GM12892 (cell line): ENCODE measurements around the gene ADCY9.
A peak's percentile ranks its signal among the peaks of the same experiment; 100 is the strongest.

ENCODE experiments used
- DNase-seq: peaks from one replicate; pipeline ENCODE4 v3.0.0; 2011; ENCODE audit not compliant: insufficient read length
- FAIRE-seq: peaks from 2 replicates; lab custom pipeline; 2011; peaks lifted over from hg19 to GRCh38; lab: Jason Lieb, UNC
- POLR2A ChIP-seq: IDR thresholded peaks from 2 replicates; pipeline ENCODE4 v1.6.1; 2011; ENCODE audit warnings: low read depth, low read length, control low read depth
- POLR2AphosphoS5 ChIP-seq: IDR thresholded peaks from 2 replicates; pipeline ENCODE4 v1.6.1; 2011; ENCODE audit warnings: low read depth, low read length, control low read depth
- TAF1 ChIP-seq: IDR thresholded peaks from 2 replicates; pipeline ENCODE4 v1.6.1; 2011; ENCODE audit warnings: low read depth, mild to moderate bottlenecking, control low read depth, low read length, borderline replicate concordance

The ADCY9 gene

DNA sequence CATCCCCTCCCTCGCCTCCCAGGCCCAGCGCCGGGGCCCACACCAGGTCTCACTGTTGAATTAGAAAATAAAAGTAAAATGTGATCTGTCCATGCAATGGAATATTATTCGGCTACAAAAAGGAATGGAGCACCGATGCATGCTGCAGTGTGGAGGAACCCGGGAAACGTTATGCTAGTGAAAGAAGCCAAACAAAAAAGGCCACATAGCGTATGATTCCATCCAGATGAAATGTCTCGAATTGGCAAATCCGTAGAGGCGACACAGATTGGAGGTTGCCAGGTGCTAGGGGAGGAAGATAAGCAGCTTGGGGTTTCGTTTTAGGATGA is 972 bp upstream of the ADCY9 start:
- TF ChIP-seq POLR2A (no peak), TAF1 (no peak), POLR2AphosphoS5 (no peak)
- FAIRE-seq: no peak

DNA sequence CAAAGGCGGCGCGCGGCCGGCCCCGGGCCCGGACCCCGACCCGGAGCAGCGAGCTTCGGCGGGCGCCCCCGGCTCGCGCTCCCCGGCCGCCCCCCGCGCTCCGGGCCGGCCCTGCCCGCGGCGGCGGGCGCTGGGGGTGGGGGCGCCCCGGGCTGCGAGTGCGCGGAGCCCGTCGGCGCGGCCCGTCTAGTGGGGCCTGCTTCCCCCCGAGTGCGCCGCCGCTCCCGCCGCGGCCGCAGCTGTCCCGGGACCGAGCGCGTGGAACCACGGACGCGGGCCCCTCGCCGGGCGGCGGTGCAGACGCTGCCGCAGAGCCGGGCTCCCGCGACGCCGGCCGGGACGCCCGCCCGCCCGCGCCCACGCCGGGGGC is 308 bp downstream of the ADCY9 start:
- FAIRE-seq (no peak), DNase-seq (no peak)
- TF ChIP-seq POLR2AphosphoS5 (no peak), POLR2A (no peak), TAF1 (no peak)

More for the DNA sequence above, 972 bp upstream of the ADCY9 start:
- DNase-seq: no peak

DNA sequence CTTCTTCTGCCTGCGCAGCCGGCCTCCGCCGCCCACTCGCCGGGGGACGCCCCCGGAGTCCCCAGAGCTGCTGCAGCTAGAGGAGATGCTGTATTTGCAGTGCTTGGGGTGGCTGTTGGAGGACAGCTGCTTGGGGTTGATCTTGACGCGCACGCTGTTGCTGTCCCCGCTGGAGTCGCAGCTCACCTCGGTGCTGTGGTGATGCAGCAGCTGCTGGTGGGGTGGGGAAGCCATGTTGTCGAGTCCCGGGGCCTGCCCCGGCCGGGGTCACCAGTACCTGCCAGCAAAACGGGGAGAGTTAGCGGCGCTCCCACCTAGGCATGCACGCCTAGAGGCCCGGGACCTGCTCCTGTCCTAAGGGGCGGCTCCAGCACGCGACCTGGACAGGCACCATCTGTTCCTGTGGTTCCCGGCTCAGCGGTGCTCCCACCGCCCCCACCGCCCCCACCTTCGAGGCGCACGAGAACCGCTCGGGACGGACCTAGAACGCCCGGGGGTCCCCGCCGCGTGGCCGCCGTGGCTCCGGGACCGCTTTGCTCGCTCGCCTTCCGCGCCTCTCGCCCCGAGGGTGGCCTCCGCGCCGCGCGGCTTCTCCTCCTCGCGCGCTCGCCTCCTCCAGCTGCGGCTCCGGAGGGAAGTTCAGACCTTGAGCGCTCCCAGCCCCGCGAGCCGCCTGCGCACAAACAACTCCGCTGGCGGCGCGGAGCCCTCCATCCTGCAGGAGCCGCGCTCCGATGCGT is 863 bp downstream of the ADCY9 start:
- DNase-seq: peak; percentile 45
- FAIRE-seq: no peak
- no peak for TF ChIP-seq TAF1
- no peak for TF ChIP-seq POLR2AphosphoS5
- TF ChIP-seq POLR2A: no peak

DNA sequence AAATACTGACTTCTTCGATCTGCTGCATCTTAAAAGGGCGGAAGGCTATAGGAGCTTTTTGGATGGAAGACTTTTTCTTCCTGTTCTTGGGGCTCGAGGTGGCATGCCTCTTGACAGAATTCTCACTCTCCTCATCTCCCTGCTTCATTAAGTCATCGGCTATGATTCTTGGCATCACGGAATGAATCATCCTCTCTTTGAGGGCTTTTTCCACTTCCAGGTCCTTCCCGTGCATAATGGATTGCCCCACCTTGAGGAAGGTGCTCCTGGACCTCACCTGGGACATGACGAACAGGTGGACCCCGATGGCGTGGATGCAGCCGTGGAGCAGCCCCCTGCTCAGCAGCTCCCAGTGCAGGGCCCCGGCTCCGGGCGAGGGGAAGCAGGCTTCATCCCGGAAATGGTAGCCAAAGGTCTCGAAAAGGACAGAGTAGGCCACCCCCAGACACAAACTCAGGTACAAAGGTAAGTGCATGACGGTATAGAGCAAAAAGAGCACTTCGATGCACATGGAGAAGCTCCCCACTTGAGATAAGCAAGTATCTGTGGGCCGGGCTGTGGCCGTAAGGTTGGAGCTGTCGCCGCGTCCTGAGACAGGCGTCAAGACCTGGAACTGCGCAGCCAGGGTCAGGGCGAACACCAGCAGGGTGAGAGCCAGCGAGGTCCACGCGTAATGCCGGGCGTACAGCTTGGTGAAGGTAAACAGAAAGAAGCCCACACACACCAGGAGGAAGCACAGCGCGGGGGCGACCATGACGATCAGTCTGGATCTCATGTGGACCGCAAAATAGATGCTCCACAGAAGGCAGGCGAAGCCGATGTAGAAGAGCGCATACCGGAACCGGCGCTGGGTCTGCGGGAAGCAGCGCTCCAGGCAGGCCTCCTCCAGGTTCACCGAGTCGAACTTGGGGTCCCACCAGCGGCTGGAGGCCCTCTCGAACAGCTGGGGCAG is 1.7 kb downstream of the ADCY9 start:
- DNase-seq (no peak), FAIRE-seq (no peak)
- no peak for TF ChIP-seq TAF1
- TF ChIP-seq POLR2A: no peak
- TF ChIP-seq POLR2AphosphoS5: no peak

DNA sequence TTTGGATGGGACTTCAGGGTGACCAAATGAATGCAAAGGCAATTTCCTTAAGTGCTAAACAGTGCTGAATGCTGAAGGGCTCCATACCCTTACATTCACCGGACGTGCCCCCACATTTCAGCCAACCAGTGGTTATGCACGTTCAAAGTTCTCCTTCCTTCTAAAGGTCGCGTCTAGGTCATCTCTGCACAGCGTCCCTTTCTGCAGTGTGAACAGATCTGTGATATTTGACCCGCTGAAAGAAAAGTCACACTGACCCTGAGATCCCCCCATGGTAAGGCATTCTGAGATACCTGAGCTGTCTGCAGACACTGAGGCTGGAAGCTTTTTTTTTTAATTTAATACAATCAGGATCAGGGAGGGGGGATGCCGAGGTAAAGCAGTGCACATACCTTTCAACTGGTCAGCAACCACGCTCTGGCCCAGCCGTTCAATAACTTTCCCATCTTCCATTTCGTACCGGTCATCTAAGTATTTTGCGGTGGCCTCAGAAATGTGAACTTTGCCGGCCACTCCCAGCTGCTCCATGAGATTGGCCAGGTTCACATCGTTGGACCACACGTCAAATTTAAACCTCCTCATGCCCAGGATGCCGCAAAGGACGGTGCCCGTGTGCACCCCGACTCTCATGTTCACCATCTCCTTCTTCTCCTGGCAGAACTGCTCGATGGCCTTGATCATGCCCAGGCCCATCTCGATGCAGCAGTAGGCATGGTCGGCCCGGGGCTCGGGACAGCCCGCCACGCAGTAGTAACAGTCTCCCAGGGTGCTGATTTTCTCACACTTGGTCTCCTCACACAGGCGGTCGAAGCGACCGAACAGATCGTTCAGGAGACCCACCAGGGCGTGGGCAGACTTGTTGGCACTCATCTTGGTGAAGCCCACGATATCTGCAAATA is 2.6 kb downstream of the ADCY9 start:
- DNase-seq (no peak), FAIRE-seq (no peak)
- no peak for TF ChIP-seq TAF1
- no peak for TF ChIP-seq POLR2AphosphoS5
- TF ChIP-seq POLR2A: no peak

DNA sequence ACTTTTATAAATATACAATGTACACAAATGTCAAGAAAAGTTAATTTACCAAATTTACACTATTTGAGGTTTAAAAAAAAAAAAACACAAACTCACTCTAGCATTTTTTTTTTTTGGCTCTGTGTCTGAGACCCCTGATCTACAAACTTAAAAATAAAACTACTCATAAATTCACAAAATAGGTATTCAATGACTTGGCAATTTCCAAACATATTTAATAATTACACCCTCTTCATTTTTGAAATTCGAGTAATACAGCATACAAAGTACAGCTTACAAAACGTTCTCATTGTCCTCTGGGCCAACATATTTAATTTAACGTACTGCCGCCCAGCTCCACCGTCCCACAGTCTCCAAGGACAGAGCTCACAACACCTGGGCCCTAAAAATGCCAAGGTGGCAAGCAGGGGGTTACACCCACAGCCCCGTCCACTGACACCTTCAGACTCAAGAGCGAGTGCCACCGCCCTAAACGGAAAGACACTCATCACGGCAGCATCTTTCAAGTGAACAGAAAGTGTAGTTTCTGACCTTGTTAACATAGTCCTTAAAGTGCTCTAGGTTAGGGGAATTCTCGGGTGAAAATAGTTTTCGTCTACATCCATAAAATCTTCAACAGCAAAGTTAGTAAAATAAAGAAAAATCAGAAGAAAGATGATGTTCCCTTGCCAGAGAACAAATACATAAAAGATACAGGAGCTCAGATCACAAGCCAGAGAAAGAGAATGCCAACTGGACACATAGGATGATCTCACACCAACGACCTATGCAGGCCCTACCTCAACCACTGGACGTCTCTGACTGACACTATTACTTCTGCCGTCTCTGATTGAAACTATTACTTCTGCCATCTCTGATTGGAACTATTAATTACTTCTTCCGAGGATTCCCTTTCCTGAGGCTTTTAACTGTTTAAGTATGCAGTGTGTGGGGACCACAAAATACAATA is 4.2 kb downstream of the ADCY9 start:
- DNase-seq (no peak), FAIRE-seq (no peak)
- no peak for TF ChIP-seq POLR2AphosphoS5

DNA sequence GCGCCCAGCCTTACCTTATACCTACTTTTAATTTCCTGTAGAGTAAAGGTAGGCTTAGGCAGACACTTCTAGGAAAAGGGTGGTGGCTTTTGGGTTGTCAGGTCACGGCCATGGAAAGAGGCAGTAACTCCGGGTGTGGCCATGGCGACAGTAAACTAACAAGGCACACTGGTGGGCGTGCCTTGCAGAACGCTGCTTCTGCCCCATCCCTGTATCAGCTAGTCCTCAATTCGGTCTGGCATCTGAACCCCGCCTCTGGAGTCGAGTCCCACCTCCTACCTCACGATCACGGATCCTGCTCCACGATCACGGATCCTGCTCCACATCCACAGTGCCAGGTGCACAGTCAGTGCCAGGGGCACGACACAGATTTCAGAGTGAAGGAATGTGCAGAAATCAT is 5.6 kb downstream of the ADCY9 start:
- TF ChIP-seq TAF1 (no peak), POLR2A (no peak), POLR2AphosphoS5 (no peak)
- DNase-seq (no peak), FAIRE-seq (no peak)

DNA sequence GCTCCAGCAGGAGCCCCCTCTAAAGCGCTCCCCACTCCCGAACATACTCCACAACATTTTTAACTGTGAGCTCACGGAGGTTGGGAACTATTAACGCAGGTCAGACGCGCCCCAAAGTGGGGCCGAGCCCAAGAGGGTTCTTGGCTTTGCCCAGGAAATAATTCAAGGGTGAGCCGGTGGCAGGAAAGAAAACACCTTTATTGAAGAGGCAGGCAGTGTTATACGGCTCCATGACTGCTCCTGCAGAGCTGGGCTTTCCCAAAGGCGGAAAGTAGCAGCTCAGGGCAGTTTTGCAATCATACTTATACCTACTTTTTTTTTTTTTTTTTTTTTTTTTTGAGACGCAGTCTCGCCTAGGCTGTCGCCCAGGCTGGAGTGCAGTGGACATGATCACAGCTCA is 6.2 kb downstream of the ADCY9 start:
- FAIRE-seq (no peak), DNase-seq (no peak)
- no peak for TF ChIP-seq POLR2AphosphoS5
- no peak for TF ChIP-seq TAF1

DNA sequence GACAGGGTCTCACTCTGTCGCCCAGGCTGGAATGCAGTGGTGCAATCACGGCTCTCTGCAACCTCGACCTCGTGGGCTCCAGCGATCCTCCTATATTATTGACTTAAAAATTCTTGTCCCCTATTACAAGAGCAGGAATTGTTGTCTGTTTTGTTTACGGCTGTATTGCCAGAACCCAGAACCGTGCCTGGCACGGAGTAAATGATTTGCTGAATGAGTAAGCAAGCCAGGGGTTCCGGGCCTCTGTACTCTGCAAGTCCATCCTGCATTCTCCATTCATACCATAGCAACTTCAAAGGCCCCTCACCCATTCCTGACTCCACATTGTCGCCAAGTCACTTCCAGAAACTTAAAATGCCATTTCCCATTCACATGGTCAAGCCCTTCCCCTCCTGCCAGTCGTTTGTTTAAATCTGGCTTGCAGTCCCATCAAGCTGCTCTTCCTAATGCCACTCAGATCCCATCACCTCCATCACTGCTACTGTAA is 6.9 kb downstream of the ADCY9 start:
- TF ChIP-seq POLR2A (no peak), POLR2AphosphoS5 (no peak), TAF1 (no peak)
- no peak for FAIRE-seq
- DNase-seq: no peak

DNA sequence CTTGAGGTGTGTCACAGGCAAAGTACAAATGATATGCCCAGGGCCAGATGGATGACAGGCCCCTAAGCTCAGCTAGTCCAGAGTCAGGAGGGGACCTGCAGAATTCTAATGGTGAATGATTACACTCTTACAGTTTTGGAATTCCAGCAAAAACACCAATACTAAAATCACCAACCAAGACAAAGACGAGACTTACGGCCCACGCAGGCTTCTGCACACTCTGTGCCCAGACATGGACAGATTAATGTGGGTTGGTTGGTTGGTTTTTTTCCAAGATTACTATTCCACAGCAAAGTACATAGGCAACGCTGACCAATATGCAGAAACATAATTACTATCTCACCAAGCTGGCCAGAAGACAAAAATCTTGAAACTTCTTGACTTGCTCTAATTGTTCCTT is 9.7 kb downstream of the ADCY9 start:
- FAIRE-seq: no peak
- TF ChIP-seq POLR2A (no peak), TAF1 (no peak), POLR2AphosphoS5 (no peak)
- DNase-seq: no peak

DNA sequence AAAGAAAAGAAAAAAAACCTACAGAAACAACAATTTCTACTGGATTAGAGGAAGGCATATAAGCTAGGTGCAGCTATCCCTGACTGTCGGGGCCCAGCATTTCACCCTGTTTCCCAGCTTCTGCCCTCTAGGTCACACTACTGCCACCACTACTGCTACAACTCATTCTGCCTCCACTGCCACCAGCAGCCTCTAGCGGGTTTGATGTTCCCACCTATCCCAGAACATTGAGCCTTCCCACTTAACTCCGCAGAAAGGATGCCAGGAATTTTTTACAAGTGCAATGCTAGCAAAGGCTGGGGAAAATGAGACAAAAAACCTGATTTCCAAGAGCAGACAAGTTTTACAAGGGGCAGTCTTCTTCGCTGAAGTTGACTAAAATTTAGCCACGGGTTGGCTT is 10.4 kb downstream of the ADCY9 start:
- DNase-seq (no peak), FAIRE-seq (no peak)
- TF ChIP-seq POLR2A: no peak
- TF ChIP-seq TAF1: no peak
- no peak for TF ChIP-seq POLR2AphosphoS5
